Measurements from ENCODE around the gene CAGE1.

Gene CAGE1

GRCh38 chr6:7401075-7401474 is 11.5 kb upstream of the CAGE1 start:
- Histone ChIP-seq H3K4me3 (ENCODE audit: low read length) (no peak overlapping the region), H3K36me3 (replicated peaks; ENCODE audit: low read depth, low read length) (peaks cover 41% of the 10 kb centered on the region), H3K27ac (ENCODE audit: low read length) (no peak overlapping the region), H3K9me3 (ENCODE audit: insufficient read depth, low read length) (no peaks in the 10 kb centered on the region), H3K4me1 (ENCODE audit: low read length) (no peaks in the 10 kb centered on the region), H2AFZ (ENCODE audit: low read depth, low read length) (no peak overlapping the region), H3K27me3 (ENCODE audit: low read depth, low read length) (no peaks in the 10 kb centered on the region), H4K20me1 (ENCODE audit: insufficient read depth, low read length) (no peaks in the 10 kb centered on the region), H3K4me2 (ENCODE audit: low read length) (no peak overlapping the region), H3K79me2 (ENCODE audit: low read length) (no peaks in the 10 kb centered on the region), H3K9ac (ENCODE audit: low read length) (no peak overlapping the region)
- TF ChIP-seq EZH2phosphoT487 (IDR thresholded peaks at IDR 0.05; ENCODE audit: low read depth) (no peak), CTCF (IDR thresholded peaks at IDR 0.05; ENCODE audit: low read depth, low read length) (no peak)

GRCh38 chr6:7392402-7392801 is 2.9 kb upstream of the CAGE1 start:
- no peak overlapping the region for H3K4me3 ChIP-seq (ENCODE audit: low read length)
- no peak overlapping the region for H3K4me2 ChIP-seq (ENCODE audit: low read length)
- H3K9me3 ChIP-seq (ENCODE audit: insufficient read depth, low read length) = no peaks in the 10 kb centered on the region
- TF ChIP-seq CTCF (IDR thresholded peaks at IDR 0.05; ENCODE audit: low read depth, low read length) (no peak), EZH2phosphoT487 (IDR thresholded peaks at IDR 0.05; ENCODE audit: low read depth) (no peak)
- no peaks in the 10 kb centered on the region for H4K20me1 ChIP-seq (ENCODE audit: insufficient read depth, low read length)
- no peak overlapping the region for H3K9ac ChIP-seq (ENCODE audit: low read length)
- no peaks in the 10 kb centered on the region for H3K27me3 ChIP-seq (ENCODE audit: low read depth, low read length)
- H3K4me1 ChIP-seq (ENCODE audit: low read length) = peaks cover 21% of the 10 kb centered on the region
- peaks cover 22% of the 10 kb centered on the region for H3K36me3 ChIP-seq (replicated peaks; ENCODE audit: low read depth, low read length)
- H2AFZ ChIP-seq (ENCODE audit: low read depth, low read length) = no peak overlapping the region
- H3K27ac ChIP-seq (ENCODE audit: low read length) = no peak overlapping the region
- H3K79me2 ChIP-seq (ENCODE audit: low read length) = peaks cover 41% of the 10 kb centered on the region

DNA sequence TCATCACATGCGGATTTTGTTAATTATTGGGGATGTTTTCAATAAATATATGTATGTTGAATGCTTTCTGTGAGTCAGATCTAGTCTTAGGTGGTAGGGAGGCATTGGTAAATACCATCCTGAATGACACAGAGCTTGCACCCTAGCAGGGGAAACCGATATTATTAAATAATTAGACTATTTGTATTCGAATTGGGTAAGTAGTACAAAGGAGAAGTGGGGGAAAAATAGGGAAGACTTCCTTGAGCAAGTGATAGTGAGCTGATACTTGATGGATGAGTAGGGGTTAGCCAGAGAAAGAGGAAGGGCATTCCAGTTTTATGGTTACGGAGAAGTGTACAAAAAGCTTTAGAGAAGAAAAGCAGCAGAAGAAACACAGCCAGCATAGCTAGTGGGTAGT is 1.6 kb upstream of the CAGE1 start:
- peak overlapping the region; percentile 97 for H3K4me3 ChIP-seq (ENCODE audit: low read length)
- no peaks in the 10 kb centered on the region for H4K20me1 ChIP-seq (ENCODE audit: insufficient read depth, low read length)
- no peaks in the 10 kb centered on the region for H3K27me3 ChIP-seq (ENCODE audit: low read depth, low read length)
- H3K27ac ChIP-seq (ENCODE audit: low read length) = no peak overlapping the region
- TF ChIP-seq CTCF (IDR thresholded peaks at IDR 0.05; ENCODE audit: low read depth, low read length) (no peak), EZH2phosphoT487 (IDR thresholded peaks at IDR 0.05; ENCODE audit: low read depth) (no peak)
- peaks cover 41% of the 10 kb centered on the region for H3K79me2 ChIP-seq (ENCODE audit: low read length)
- peaks cover 17% of the 10 kb centered on the region for H3K36me3 ChIP-seq (replicated peaks; ENCODE audit: low read depth, low read length)
- H3K9me3 ChIP-seq (ENCODE audit: insufficient read depth, low read length) = no peaks in the 10 kb centered on the region
- peaks cover 21% of the 10 kb centered on the region for H3K4me1 ChIP-seq (ENCODE audit: low read length)
- peak overlapping the region; percentile 98 for H3K4me2 ChIP-seq (ENCODE audit: low read length)
- H3K9ac ChIP-seq (ENCODE audit: low read length) = peak overlapping the region; percentile 78
- no peak overlapping the region for H2AFZ ChIP-seq (ENCODE audit: low read depth, low read length)

GRCh38 chr6:7390226-7390878 is 810 bp upstream of the CAGE1 start:
- peak overlapping the region; percentile 78 for H2AFZ ChIP-seq (ENCODE audit: low read depth, low read length)
- H3K4me3 ChIP-seq (ENCODE audit: low read length) = peak overlapping the region; percentile 97
- H3K4me1 ChIP-seq (ENCODE audit: low read length) = peaks cover 21% of the 10 kb centered on the region
- H3K4me2 ChIP-seq (ENCODE audit: low read length) = peak overlapping the region; percentile 98
- H3K79me2 ChIP-seq (ENCODE audit: low read length) = peaks cover 41% of the 10 kb centered on the region
- H3K27ac ChIP-seq (ENCODE audit: low read length) = peak overlapping the region; percentile 78
- peaks cover 14% of the 10 kb centered on the region for H3K36me3 ChIP-seq (replicated peaks; ENCODE audit: low read depth, low read length)
- H3K9me3 ChIP-seq (ENCODE audit: insufficient read depth, low read length) = no peaks in the 10 kb centered on the region
- H4K20me1 ChIP-seq (ENCODE audit: insufficient read depth, low read length) = no peaks in the 10 kb centered on the region
- TF ChIP-seq EZH2phosphoT487 (IDR thresholded peaks at IDR 0.05; ENCODE audit: low read depth) (no peak), CTCF (IDR thresholded peaks at IDR 0.05; ENCODE audit: low read depth, low read length) (no peak; the same call in 1 of the 2 replicates)
- peak overlapping the region; percentile 78 for H3K9ac ChIP-seq (ENCODE audit: low read length)
- no peaks in the 10 kb centered on the region for H3K27me3 ChIP-seq (ENCODE audit: low read depth, low read length)
